Stimulated activated CD8-positive, alpha-beta memory T cell treated with anti-CD3 and anti-CD28 coated beads, Interleukin-2, amount 100 ng/mL, for 48 hours (primary cell): ENCODE results near the gene RIBC1.
"Not testable (repeated sequence)": the region's sequence is repeated elsewhere in the genome, so short reads cannot be mapped to it uniquely, and the experiment has no call there.

Experiments
- DNase-seq, 2 donors: peaks; one replicate each; pipeline ENCODE4 v3.0.0-alpha.2; 2020; ENCODE audit warnings: low read depth in 2 of 2

The RIBC1 gene

DNA sequence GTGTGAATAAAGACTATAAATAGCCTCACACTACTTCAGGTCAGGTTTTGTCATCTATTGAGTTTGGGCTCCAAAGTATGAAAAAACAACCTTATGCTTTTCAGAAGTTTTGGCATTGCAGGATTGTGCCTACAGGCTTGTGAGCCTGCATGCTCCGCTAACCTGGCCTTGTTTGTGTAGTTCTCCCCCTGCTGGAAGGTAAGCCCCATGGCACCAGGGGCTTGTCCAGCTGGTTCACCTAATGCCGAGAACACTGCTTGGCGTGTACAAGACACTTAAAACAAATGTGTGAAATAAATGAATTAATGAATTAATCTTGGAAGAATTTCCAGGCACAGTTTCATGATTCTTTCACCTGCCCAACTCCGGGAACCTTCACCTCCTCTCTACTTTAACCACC is 13.3 kb downstream of the RIBC1 start:
- DNase-seq: peak in 1 of 2 donors; percentile 42

GRCh38 chrX:53437206-53437605 is 14.5 kb downstream of the RIBC1 start:
- DNase-seq: no peak

DNA sequence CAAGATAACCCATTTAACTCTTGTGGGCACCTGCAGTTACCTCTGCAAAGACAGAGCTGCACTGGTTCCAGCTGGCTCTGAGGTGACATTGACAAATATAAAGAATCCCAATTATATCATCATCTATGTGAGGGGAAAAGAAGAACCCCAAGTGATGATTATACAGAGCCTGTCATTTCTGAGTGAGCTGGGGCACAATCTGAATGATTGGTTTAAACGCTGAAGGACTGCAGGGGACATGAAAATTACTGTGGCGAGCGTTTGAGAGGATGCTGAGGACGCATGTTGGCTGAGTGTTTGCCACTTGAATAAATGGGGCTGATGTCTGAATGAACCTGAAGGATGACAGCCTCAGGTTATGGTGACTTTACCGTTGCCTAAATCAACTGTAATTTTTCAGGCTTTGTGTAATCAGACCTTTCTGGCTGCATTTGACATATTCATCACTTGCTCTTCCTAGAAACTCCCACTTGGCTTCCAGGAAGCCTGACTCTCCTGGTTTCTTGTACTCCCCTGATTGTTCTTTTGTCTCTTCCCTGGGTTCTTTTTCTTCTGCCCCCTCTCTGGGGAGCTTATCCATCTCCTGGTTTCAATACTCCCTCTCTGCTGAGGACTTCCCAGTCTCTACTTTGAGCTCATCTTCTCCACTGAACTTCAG is 15.6 kb downstream of the RIBC1 start:
- no peak for DNase-seq

DNA sequence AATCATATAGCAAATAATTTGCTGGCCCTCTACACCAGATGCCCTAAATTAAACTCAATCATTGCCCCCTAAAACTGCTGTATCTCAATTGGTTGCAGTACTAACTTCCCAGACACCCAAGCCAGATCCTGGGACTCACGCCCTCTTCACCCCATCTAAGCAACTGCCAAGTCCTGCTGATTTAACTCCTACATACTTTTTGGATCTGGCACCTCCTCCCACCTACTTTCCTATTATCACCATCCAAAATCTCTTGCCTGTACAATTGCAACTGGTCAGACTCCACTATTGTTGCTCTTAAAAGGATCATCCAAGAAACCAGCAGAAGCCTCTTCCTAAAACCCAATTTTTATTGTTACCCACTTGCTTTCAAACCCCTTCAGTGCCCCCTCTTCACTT is 16.2 kb downstream of the RIBC1 start:
- no peak for DNase-seq

GRCh38 chrX:53440101-53440500 is 17.4 kb downstream of the RIBC1 start:
- DNase-seq: no peak

GRCh38 chrX:53440621-53441517 is 18.2 kb downstream of the RIBC1 start:
- peak in 1 of 2 donors; percentile 20 for DNase-seq

GRCh38 chrX:53441531-53442321 is 19.1 kb downstream of the RIBC1 start:
- peak; percentile 64 to 67 for DNase-seq

- no peak for DNase-seq
Observed at GRCh38 chrX:53442322-53442631, 19.6 kb downstream of the RIBC1 start.

GRCh38 chrX:53445977-53446376 is 23.3 kb downstream of the RIBC1 start:
- peak in 1 of 2 donors; percentile 28 for DNase-seq

DNA sequence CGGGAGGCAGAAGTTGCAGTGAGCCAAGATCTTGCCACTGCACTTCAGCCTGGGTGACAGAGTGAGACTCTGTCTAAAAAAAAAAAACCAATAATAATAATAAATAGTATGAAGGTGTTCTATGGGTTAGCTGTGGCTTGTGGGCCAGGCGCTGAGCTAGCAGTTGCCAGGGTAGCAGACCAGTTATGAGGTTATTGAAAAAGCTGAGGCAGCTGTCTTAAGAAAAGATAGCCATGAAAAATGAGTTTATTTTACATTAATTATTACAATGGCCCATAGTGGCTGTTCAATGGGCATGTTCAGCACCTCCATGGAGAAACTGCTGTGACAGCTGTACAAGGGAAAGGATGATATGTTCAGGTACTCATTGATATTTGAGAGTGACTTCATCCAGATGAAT is 24.8 kb downstream of the RIBC1 start:
- DNase-seq: no peak

DNA sequence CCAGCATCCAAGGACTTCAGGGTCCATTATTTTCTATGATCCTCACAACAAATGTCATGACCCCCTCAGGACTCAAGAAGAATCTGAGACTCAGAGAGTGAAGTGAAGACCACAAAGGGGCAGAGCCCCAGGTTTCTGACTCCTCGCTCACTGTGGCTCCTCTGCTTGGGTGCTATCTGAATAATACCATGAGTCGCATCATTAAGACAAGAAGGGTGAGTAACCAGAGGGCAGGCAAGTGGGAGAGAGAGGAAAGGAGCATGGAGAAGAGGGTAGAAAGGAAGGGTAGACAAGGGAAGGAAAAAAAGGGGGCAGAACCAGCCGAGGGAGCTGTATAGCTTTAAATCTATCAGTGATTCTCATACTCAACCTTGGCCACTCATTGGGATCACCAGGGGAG is 27.0 kb downstream of the RIBC1 start:
- no peak for DNase-seq

- DNase-seq: no peak
Observed at GRCh38 chrX:53452812-53453211, 30.1 kb downstream of the RIBC1 start.

DNA sequence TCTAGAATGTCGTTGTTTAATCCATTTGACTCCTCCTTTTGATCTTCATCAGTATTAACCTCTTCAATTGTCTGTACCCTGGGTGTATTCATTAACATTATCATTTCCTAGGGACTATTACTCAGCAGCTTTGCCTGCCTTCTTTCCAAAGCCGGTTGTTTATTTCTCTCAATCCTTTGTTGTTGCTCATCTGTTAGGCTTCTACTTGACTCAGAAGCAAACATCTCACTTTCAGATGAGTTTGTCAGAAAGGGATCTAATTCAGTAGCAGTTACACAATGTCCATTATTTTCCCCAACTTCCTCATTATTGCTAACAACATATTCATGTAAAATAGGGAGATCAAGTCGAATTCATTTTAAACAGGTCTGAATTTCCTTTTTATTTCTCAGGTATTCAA is 33.6 kb downstream of the RIBC1 start:
- no peak for DNase-seq

DNA sequence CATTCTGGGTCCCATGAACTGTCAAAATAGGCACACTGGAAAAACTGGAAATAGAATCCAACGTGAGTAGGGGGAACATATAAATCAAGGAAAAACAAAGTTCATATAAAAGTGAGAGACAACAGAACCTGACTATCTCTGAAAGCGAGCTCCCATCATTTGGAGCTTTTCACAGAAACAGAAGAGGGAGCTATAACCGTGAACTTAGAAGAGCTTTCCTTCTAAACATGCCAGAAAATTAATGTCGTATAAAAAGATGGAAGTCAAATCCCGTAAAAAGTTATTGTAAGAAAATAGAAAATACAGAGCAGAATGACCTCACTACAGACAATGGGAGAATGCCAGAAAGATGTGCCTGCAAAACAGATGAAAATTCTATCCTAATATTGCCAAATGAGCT is 35.4 kb downstream of the RIBC1 start:
- no peak for DNase-seq

DNA sequence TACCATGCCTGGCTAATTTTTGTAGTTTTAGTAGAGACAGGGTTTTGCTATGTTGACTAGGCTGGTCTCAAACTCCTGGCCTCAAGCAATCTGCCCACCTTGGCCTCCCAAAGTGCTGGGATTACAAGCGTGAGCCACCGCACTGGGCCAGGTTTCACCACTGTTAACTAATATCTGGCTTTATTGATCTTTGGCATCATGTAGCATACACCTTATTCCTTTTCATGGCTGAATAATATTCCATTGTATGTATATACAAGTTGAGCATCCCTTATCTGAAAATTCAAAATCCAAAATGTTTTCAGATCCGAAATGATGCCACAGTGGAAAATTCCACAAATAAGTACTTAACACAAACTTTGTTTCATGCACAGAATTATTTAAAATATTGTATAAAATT is 46.0 kb downstream of the RIBC1 start:
- not testable (repeated sequence) for DNase-seq

DNA sequence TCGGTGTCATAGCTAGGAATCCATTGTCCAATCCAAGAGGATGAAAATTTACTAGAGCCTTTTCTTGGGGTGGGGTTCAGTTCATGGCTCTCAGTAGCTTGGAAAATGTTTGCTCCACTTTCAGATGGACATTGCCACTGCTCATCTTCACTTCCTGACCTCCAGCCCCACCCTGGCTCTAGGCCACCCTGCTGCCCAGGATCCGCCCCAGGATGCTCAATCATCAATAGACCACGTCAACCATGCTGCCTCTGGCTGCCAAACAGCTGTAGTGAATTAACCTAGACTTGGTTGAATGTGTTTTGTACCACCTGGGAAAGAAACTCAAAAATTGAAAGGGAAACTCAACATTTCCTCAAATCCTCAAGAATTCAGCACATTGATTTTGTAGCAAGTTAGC is 48.7 kb downstream of the RIBC1 start:
- no peak for DNase-seq

- DNase-seq: no peak
Observed at GRCh38 chrX:53474707-53475106, 52.0 kb downstream of the RIBC1 start.

DNA sequence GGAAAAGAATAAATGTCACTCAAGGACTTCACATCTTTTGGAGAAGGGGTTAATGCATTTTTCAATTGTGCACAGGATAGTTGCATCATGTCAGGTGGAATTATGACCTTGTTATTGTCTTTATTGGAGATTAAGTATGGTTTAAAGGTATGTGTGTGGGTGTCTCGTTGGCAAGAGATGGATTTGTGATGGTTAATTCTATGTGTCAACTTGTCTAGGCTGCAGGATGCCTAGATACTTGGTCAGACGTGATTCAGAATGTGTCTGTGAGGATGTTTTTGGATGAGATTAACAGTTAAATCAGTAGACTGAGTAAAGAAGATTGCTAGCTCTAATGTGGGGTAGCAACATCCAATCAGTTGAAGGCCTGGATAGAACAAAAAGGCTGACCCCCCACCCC is 53.7 kb downstream of the RIBC1 start:
- no peak for DNase-seq

DNA sequence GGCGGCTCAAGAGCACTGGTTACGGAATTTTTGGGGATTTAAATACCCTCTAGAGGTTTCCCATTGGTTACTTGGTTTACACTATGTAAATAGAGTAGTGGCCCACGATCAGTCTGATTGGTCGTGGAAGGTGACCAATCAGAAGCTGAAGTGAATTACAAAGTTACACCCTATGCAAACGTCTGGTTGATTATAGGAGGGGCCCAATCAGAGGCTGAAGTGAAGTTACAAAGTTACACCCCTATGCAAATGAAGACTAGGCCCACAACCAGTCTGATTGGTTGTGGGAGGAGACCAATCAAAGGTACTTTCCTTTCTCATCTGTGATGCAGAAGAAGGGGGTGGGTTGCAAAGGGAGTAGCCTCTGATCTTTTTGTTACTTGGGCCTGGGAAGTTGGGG is 56.6 kb downstream of the RIBC1 start:
- no peak for DNase-seq
